Stimulated activated CD8-positive, alpha-beta memory T cell treated with anti-CD3 and anti-CD28 coated beads, Interleukin-15, amount 100 ng/mL, for 1 hour (primary cell): Measurements from ENCODE around the gene HSD17B2.
"Not testable (repeated sequence)": the region's sequence is repeated elsewhere in the genome, so short reads cannot be mapped to it uniquely, and the experiment has no call there.

Experiments
- DNase-seq: peaks from one replicate; pipeline ENCODE4 v3.0.0-alpha.2; 2020; ENCODE audit warnings: low read depth

Gene HSD17B2

GRCh38 chr16:82134846-82135245, 99.8 kb downstream of the HSD17B2 start:
- DNase-seq = no peak

GRCh38 chr16:82135844-82136243, 100.8 kb downstream of the HSD17B2 start:
- DNase-seq = no peak

- DNase-seq = no peak
Measured at GRCh38 chr16:82136956-82137821, 102.1 kb downstream of the HSD17B2 start.

GRCh38 chr16:82137822-82138167, 102.7 kb downstream of the HSD17B2 start:
- no peak for DNase-seq

- no peak for DNase-seq
Measured at GRCh38 chr16:82138478-82139285, 103.6 kb downstream of the HSD17B2 start.

GRCh38 chr16:82139286-82139571, 104.2 kb downstream of the HSD17B2 start:
- not testable (repeated sequence) for DNase-seq

GRCh38 chr16:82146556-82146955, 111.5 kb downstream of the HSD17B2 start:
- no peak for DNase-seq

- DNase-seq = no peak
Measured at GRCh38 chr16:82146957-82147356, 111.9 kb downstream of the HSD17B2 start.

GRCh38 chr16:82147546-82147945, 112.5 kb downstream of the HSD17B2 start:
- no peak for DNase-seq
